Fibroblast of villous mesenchyme (primary cell): ENCODE measurements around the gene C12orf75. TPM values are rescaled to one million over a fixed set of nuclear protein-coding genes. Genes with fewer than 3 reads are reported as not detected.
"Not testable (repeated sequence)": the region's sequence is repeated elsewhere in the genome, so short reads cannot be mapped to it uniquely, and the experiment has no call there.

Experiments
- DNase-seq: peaks from one replicate; pipeline ENCODE4 v3.0.0-alpha.2; 2010; ENCODE audit warnings: low read depth
- H3K4me3 ChIP-seq: 2 replicates; pipeline ENCODE4 v1.5.1; 2011; ENCODE audit warnings: low read depth, mild to moderate bottlenecking, low read length
- CTCF ChIP-seq: IDR thresholded peaks from 2 replicates; pipeline ENCODE4 v1.5.1; 2012; ENCODE audit warnings: low read depth, mild to moderate bottlenecking, low read length; ENCODE audit not compliant: insufficient read depth
- total RNA-seq: library from RNA; depleted of rRNA; stranded (reverse); fragments of >200 nt; gene quantifications from 2 replicates; pipeline ENCODE4 v1.2.3, GENCODE V29; 2012

C12orf75 gene
- total RNA-seq, 1 donor: 302 TPM

- TF ChIP-seq CTCF: no peak
- H3K4me3 ChIP-seq: no peak overlapping the region
- DNase-seq: peak; percentile 44
Observed at GRCh38 chr12:105296116-105297089, 34.1 kb upstream of the C12orf75 start.

GRCh38 chr12:105300883-105301282 is 29.6 kb upstream of the C12orf75 start:
- no peak for DNase-seq
- no peak for TF ChIP-seq CTCF
- H3K4me3 ChIP-seq: no peak overlapping the region

GRCh38 chr12:105301696-105302095 is 28.8 kb upstream of the C12orf75 start:
- no peak for DNase-seq
- TF ChIP-seq CTCF: no peak

GRCh38 chr12:105302986-105303385 is 27.5 kb upstream of the C12orf75 start:
- not testable (repeated sequence) for H3K4me3 ChIP-seq, DNase-seq

More at GRCh38 chr12:105301696-105302095, 28.8 kb upstream of the C12orf75 start:
- H3K4me3 ChIP-seq: no peak overlapping the region

- not testable (repeated sequence) for DNase-seq
Observed at GRCh38 chr12:105304626-105305025, 25.9 kb upstream of the C12orf75 start.

GRCh38 chr12:105307601-105308314 is 22.7 kb upstream of the C12orf75 start:
- DNase-seq, H3K4me3 ChIP-seq: not testable (repeated sequence)

More at GRCh38 chr12:105304626-105305025, 25.9 kb upstream of the C12orf75 start:
- not testable (repeated sequence) for H3K4me3 ChIP-seq

GRCh38 chr12:105308839-105309238 is 21.7 kb upstream of the C12orf75 start:
- not testable (repeated sequence) for DNase-seq, H3K4me3 ChIP-seq

- H3K4me3 ChIP-seq, DNase-seq: not testable (repeated sequence)
Observed at GRCh38 chr12:105309384-105309783, 21.1 kb upstream of the C12orf75 start.

- DNase-seq, H3K4me3 ChIP-seq: not testable (repeated sequence)
Observed at GRCh38 chr12:105310476-105311085, 19.9 kb upstream of the C12orf75 start.

GRCh38 chr12:105311936-105312335 is 18.6 kb upstream of the C12orf75 start:
- not testable (repeated sequence) for H3K4me3 ChIP-seq, DNase-seq

- not testable (repeated sequence) for DNase-seq, H3K4me3 ChIP-seq
Observed at GRCh38 chr12:105313755-105314154, 16.7 kb upstream of the C12orf75 start.
